ENCODE data around the gene FABP1.

DNA sequence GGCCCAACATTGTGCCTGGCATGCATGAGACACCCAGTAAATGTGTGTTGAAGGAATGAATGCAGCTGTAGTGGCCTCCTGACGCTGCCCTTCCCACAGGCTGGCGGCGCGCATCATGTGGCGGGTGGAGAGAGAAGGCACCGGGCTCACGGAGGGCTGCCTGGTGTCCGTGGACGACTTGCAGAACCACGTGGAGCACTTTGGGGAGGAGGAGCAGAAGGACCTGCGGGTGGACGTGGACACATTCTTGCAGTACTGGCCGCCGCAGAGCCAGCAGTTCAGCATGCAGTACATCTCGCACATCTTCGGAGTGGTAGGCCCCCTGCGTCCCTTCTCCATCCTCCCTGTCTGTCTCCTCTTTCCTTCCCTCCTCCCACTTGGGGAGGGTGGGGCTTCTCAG lies 40.1 kb downstream of the FABP1 start:
- TF ChIP-seq, protein P1, sequence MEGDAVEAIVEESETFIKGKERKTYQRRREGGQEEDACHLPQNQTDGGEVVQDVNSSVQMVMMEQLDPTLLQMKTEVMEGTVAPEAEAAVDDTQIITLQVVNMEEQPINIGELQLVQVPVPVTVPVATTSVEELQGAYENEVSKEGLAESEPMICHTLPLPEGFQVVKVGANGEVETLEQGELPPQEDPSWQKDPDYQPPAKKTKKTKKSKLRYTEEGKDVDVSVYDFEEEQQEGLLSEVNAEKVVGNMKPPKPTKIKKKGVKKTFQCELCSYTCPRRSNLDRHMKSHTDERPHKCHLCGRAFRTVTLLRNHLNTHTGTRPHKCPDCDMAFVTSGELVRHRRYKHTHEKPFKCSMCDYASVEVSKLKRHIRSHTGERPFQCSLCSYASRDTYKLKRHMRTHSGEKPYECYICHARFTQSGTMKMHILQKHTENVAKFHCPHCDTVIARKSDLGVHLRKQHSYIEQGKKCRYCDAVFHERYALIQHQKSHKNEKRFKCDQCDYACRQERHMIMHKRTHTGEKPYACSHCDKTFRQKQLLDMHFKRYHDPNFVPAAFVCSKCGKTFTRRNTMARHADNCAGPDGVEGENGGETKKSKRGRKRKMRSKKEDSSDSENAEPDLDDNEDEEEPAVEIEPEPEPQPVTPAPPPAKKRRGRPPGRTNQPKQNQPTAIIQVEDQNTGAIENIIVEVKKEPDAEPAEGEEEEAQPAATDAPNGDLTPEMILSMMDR (conservative IDR thresholded peaks at IDR 0.05 in 1 of 2, IDR thresholded peaks at IDR 0.05 in 1 of 2; ENCODE audit: low read depth in 1 of 2, low read length in 2 of 2) = no peak
- no peak for TF ChIP-seq EZH2 (IDR thresholded peaks at IDR 0.05; ENCODE audit: low read length, missing control alignments)

Measured in fibroblast of lung (primary cell).